HG03378 (cell line): Measurements from ENCODE around the gene PCDHA12.
"Not testable (repeated sequence)": the region's sequence is repeated elsewhere in the genome, so short reads cannot be mapped to it uniquely, and the experiment has no call there.

Experiments
- ATAC-seq: cut with Tn5 transposase; IDR thresholded peaks from one replicate; pipeline ENCODE4 v1.9.1; 2021; ENCODE audit warnings: mild to moderate bottlenecking, moderate library complexity; ENCODE audit not compliant: unreplicated experiment

Gene PCDHA12

DNA sequence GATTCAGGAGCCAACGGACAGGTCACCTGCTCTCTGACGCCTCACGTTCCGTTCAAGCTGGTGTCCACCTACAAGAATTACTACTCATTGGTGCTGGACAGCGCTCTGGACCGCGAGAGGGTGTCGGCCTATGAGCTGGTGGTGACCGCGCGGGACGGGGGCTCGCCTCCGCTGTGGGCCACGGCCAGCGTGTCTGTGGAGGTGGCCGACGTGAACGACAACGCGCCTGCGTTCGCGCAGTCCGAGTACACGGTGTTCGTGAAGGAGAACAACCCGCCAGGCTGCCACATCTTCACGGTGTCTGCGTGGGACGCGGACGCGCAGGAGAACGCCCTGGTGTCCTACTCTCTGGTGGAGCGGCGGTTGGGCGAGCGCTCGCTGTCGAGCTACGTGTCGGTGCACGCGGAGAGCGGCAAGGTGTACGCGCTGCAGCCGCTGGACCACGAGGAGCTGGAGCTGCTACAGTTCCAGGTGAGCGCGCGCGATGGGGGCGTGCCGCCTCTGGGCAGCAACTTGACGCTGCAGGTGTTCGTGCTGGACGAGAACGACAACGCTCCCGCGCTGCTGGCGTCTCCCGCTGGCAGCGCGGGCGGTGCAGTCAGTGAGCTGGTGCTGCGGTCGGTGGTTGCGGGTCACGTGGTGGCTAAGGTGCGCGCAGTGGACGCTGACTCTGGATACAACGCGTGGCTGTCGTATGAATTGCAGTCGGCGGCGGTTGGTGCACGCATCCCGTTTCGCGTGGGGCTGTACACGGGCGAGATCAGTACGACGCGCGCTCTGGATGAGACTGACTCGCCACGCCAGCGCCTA, 17.7 kb upstream of the PCDHA12 start:
- ATAC-seq = no peak

DNA sequence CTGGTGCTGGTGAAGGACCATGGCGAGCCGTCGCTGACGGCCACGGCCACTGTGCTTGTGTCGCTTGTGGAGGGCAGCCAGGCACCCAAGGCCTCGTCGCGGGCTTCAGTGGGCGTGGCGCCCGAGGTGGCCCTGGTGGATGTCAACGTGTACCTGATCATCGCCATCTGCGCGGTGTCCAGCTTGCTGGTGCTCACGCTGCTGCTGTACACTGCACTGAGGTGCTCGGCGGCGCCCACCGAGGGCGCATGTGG, 17.2 kb upstream of the PCDHA12 start:
- ATAC-seq = no peak

DNA sequence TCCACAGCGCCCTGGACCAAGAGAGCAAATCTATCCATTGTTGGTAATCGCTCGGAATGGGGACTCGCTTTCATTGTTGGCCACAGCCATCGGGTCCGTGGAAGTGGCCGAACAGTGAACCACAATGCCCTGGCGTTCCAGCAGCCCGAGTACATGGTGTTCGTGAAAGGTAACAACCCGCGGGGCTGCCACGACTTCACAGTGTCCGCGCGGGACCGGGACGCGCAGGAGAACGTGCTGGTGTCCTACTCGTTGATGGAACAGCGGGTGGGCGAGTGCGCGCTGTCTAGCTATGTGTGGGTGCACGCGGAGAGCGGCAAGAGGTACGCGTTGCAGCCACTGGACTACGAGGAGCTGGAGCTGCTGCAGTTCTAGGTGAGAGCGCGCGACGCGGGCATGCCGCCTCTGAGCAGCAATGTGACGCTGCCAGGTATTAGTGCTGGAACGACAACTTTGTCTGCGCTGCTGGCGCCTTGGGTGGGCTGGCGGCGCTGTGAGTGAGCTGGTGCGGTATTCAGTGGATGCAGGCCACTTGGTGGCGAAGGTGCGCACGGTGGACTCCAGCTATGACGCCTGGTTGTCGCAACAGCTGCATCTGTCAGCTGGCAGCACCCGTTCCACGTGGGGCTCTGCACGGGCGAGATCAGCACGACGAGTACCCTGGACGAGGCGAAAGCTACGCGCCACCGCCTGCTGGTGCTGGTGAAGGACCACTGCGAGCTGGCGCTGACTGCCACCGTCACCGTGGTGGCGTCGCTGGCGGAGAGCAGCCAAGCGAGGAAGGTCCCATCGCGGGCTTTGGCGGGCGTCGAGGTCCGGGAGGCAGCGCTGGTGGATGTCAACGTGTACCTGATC, 12.4 kb upstream of the PCDHA12 start:
- ATAC-seq = no peak

DNA sequence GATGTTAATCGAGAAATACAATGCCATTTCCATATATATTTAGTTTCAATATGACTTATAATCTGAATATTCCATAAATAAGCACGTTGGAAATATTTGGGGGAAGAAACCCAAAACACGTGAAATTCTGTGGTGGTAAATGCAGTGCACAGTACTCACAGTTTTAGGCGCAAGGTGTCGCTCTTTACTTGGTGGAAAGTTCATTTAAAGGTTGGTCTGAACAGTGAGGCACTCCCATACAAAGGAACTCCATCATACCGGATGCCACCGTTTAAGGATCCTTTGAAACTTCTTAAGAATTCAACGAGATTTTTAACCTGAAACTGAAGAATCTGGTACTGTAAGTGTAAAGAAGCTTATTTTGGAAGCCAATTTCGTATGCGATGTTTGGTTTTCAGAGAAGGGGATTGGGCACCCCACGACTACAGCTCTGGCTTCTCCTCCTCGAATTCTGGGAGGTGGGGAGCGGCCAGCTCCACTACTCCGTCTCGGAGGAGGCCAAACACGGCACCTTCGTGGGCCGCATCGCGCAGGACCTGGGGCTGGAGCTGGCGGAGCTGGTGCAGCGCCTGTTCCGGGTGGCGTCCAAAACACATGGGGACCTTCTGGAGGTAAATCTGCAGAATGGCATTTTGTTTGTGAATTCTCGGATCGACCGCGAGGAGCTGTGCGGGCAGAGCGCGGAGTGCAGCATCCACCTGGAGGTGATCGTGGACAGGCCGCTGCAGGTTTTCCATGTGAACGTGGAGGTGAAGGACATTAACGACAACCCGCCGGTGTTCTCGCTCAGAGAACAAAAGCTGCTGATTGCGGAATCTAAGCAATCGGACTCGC, 6.2 kb upstream of the PCDHA12 start, which contains the start of gene PCDHA11:
PCDHA11 (plus strand) TSS at position 237 of the 834 bp plus-strand sequence; CDS start at position 384, 147 bp downstream.
- no peak for ATAC-seq

DNA sequence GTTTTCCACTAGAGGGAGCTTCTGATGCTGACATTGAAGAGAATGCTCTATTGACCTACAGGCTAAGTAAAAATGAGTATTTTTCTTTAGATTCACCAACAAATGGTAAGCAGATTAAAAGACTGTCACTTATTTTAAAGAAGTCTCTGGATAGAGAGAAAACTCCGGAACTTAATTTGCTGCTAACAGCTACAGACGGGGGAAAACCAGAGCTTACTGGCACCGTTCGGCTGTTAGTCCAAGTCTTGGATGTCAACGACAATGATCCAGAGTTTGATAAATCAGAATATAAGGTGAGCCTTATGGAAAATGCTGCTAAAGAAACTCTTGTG, 5.6 kb upstream of the PCDHA12 start:
- no peak for ATAC-seq

DNA sequence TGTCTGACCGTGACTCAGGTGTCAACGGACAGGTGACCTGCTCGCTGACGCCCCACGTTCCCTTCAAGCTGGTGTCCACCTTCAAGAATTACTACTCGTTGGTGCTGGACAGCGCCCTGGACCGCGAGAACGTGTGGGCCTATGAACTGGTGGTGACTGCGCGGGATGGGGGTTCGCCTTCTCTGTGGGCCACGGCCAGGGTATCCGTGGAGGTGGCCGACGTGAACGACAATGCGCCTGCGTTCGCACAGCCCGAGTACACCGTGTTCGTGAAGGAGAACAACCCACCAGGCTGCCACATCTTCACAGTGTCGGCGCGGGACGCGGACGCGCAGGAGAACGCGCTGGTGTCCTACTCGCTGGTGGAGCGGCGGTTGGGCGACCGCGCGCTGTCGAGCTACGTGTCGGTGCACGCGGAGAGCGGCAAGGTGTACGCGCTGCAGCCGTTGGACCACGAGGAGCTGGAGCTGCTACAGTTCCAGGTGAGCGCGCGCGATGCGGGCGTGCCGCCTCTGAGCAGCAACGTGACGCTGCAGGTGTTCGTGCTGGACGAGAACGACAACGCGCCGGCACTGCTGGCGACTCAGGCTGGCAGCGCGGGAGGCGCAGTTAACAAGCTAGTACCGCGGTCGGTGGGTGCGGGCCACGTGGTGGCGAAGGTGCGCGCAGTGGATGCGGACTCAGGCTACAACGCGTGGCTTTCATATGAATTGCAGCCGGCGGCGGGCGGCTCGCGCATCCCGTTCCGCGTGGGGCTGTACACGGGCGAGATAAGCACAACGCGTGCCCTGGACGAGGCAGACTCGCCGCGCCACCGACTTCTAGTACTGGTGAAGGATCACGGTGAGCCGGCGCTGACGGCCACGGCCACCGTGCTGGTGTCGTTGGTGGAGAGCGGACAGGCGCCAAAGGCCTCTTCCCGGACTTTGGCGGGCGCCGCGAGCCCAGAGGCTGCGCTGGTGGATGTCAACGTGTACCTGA, 4.6 kb upstream of the PCDHA12 start:
- ATAC-seq = no peak

DNA sequence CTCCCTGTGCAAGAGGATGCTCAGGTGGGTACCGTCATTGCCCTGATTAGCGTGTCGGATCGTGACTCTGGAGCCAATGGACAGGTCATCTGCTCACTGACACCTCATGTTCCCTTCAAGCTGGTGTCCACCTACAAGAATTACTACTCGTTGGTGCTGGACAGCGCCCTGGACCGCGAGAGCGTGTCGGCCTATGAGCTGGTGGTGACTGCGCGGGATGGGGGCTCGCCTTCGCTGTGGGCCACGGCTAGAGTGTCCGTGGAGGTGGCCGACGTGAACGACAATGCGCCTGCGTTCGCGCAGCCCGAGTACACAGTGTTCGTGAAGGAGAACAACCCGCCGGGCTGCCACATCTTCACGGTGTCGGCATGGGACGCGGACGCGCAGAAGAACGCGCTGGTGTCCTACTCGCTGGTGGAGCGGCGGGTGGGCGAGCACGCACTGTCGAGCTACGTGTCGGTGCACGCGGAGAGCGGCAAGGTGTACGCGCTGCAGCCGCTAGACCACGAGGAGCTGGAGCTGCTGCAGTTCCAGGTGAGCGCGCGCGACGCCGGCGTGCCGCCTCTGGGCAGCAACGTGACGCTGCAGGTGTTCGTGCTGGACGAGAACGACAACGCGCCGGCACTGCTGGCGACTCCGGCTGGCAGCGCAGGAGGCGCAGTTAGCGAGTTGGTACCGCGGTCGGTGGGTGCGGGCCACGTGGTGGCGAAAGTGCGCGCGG, 1.6 kb downstream of the PCDHA12 start:
- not testable (repeated sequence) for ATAC-seq

DNA sequence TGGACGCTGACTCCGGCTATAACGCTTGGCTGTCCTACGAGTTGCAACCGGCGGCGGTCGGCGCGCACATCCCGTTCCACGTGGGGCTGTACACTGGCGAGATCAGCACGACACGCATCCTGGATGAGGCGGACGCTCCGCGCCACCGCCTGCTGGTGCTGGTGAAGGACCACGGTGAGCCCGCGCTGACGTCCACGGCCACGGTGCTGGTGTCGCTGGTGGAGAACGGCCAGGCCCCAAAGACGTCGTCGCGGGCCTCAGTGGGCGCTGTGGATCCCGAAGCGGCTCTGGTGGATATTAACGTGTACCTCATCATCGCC, 2.1 kb downstream of the PCDHA12 start:
- ATAC-seq = no peak

DNA sequence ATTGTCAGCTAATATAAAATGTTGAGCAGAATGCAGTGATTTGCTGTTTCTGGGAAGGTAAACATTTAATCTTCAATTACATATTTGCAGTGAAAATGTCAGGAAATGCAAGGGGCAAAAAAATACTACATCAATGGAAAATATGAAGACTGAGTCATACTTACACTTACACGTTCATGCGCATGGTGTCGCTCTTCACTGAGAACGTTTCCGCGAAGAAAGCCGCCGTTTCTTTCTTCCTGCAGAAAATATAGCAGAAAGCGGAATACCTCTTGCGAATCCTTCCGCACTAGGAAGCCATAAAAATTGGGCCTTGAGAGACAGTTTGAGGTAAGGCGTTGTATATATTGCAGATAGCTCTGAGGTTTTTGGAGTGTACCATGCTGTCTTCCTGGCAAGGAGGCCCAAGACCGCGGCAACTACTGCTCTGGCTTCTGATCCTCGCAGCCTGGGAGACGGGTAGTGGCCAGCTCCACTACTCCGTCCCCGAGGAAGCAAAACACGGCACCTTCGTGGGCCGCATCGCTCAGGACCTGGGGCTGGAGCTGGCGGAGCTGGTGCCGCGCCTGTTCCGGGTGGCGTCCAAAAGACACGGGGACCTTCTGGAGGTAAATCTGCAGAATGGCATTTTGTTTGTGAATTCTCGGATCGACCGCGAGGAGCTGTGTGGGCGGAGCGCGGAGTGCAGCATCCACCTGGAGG, 6.9 kb downstream of the PCDHA12 start, which contains the start of gene PCDHA13:
PCDHA13 (plus strand) TSS at position 236 of the 702 bp plus-strand sequence; CDS start at position 381, 145 bp downstream.
- no peak for ATAC-seq

DNA sequence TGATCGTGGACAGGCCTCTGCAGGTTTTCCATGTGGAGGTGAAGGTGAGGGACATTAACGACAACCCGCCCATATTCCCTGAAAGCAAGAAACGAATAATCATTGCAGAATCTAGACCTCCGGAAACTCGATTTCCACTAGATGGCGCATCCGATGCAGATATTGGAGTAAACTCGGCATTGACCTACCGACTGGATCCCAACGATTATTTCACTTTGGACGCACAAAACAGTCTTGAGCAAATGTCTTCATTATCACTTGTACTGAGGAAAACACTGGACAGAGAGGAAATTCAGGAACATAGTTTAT, 7.4 kb downstream of the PCDHA12 start:
- ATAC-seq = no peak

DNA sequence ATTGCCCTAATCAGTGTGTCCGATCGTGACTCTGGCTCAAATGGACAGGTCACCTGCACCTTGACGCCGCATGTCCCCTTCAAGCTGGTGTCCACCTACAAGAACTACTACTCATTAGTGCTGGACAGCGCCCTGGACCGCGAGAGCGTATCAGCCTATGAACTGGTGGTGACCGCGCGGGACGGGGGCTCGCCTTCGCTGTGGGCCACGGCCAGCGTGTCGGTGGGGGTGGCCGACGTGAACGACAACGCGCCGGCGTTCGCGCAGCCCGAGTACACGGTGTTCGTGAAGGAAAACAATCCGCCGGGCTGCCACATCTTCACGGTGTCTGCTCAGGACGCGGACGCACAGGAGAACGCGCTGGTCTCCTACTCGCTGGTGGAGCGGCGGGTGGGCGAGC, 8.3 kb downstream of the PCDHA12 start:
- no peak for ATAC-seq

DNA sequence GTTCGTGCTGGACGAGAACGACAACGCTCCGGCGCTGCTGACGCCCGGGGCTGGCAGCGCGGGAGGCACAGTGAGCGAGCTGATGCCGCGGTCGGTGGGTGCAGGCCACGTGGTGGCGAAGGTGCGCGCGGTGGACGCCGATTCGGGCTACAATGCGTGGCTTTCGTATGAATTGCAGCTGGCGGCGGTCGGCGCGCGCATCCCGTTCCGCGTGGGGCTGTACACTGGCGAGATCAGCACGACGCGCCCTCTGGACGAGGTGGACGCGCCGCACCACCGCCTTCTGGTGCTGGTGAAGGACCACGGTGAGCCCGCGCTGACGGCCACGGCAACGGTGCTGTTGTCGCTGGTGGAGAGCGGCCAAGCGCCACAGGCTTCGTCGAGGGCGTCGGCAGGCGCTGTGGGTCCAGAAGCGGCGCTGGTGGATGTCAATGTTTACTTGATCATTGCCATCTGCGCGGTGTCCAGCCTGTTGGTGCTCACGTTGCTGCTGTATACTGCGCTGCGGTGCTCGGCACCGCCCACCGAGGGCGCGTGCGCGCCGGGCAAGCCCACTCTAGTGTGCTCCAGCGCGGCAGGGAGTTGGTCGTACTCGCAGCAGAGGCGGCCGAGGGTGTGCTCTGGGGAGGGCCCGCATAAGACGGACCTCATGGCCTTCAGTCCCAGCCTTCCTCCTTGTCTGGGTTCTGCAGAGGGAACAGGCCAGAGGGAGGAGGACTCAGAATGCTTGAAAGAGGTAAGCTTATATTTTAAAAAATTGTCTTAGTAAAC, 9.0 kb downstream of the PCDHA12 start:
- ATAC-seq = no peak

DNA sequence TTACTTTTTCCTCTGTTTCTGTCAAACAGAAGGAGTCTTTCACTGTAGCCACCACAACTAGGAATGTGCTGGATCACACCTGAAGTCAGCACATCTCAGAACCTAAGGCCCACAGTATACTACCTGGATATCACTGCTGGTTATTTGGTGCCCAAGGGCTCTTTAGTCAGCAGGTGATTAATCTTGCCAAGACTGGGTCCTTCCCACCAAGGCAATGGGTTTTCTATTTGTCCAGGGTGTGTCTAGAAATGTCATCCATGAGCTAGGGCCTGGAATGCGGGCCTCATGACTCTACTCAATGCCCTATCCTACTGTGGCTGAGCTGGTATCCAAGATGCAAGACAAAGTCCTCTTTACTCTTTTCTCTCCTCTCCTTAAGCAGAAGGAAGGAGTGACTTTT, 41.2 kb downstream of the PCDHA12 start:
- no peak for ATAC-seq

DNA sequence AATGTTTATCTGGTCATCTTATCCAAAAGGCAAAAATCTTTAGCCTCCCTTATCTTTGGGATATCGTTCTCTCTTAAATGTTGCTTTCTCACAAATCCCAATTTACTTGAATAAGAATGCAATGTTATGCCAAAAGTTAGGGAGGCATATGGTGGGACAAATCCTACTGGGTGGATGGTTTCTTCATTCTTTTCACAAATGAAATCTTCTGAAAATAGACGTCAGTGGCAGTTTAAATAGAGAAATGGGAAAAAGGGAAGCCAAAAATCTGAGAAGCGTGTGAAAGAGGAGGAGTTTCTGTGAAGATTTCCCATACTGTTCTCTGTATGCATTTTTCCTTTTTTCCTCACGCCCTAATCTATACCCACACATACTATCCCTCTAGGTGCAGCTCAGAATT, 48.5 kb downstream of the PCDHA12 start:
- no peak for ATAC-seq

DNA sequence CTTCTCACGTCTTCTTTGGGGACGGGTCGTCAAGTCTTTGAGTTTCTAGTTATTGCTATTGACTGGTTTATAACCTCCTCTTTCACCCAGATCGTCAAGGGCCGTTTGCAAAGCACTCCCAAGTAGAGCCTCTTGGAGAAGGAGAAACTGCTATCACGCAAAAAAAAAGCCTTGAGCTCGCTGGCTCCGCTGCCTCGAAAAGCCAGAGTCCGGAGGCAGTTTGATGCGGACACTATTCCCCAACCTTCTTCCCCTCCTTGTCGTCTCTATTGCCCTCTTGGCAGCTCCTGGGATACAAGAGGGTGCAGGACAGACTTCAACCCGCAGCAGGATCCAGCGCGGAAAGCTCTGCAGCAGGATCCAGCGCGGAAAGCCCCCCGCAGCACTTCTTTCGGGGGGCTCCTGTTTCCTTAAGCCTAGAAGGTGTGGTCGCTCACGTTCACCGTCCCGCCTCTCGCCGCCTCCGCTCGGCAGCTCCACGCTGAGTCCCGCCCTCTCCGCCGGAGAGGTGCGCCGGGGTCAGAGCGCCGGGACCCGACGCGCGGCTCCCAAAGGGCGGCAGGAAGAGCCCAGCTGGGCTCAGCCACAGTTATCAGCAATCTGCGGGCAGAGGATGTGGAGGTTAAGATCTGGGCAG, 50.8 kb downstream of the PCDHA12 start, which contains the start of gene PCDHAC1:
PCDHAC1 (plus strand) TSS at position 494 of the 637 bp plus-strand sequence. CDS start 594 bp downstream, outside the sequence.
- ATAC-seq = no peak

DNA sequence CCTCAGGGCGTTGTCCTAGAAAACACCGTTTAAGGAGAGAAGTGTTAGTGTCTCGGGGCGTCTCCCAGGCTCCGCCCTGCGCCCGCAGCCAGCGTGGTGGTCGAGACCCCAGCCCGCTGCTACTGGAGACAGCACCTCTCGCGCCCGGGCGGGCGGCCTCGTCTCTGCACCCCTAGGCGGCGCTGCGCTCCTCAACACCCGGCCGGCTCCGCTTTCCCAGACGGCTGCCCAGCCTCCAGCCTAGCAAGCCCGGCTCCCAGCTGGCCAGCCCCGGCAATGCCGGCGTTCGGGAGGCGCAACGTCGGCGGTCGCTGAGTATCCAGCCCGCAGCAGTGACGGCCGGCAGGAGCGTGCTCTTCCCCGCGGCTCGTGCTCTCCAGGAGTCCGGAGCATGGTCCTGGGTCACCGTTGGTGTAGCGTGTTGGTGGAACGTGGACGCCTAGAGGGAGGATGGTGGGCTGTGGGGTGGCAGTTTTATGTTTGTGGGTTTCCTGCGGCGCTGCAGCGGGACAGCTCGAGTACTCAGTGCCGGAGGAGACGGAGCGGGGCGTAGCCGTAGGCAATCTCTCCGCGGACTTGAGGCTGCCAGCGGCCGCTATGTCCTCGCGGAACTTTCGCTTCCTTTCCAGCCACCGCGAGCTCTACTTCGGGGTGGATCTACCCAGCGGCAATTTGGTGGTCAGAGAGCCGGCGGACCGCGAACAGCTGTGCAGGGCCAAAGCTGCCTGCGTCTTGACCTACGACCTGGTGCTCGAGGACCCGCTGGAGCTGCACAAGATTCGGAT, 51.5 kb downstream of the PCDHA12 start:
- ATAC-seq = no peak

DNA sequence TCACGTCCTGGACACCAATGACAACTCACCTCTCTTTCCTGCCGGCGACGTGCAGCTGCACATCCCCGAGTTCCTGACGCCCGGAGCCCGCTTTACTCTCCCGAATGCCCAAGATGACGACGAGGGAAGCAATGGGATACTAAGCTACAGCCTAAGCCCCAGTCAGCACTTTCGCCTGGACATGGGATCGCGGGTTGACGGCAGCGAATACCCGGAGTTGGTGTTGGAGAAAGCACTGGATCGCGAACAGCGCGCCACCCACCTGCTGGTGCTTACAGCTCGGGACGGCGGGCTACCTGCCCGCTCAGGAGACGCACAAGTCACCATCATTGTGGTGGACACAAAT, 52.1 kb downstream of the PCDHA12 start:
- ATAC-seq = no peak
